Stimulated activated CD8-positive, alpha-beta memory T cell treated with anti-CD3 and anti-CD28 coated beads, Interleukin-4, amount 100 ng/mL, for 48 hours (primary cell): ENCODE results near the gene DEFB114.

Experiments used
- DNase-seq: peaks from one replicate; pipeline ENCODE4 v3.0.0-alpha.2; 2020

DEFB114 gene

GRCh38 chr6:49934770-49935169, 29.2 kb downstream of the DEFB114 start:
- no peak for DNase-seq

GRCh38 chr6:49933526-49933925, 30.4 kb downstream of the DEFB114 start:
- DNase-seq, result no peak

- DNase-seq, result no peak
These were observed 34.6 kb downstream of the DEFB114 start for GRCh38 chr6:49929340-49929739.

GRCh38 chr6:49923826-49924225, 40.1 kb downstream of the DEFB114 start:
- no peak for DNase-seq

GRCh38 chr6:49919935-49920644, 43.9 kb downstream of the DEFB114 start:
- no peak for DNase-seq

- DNase-seq, result no peak
These were observed 44.7 kb downstream of the DEFB114 start for GRCh38 chr6:49919261-49919660.

- no peak for DNase-seq
These were observed 45.2 kb downstream of the DEFB114 start for GRCh38 chr6:49918787-49919186.

GRCh38 chr6:49915035-49915434, 48.9 kb downstream of the DEFB114 start:
- DNase-seq, result no peak

- DNase-seq, result no peak
These were observed 50.2 kb downstream of the DEFB114 start for GRCh38 chr6:49913636-49914375.

- DNase-seq, result no peak
These were observed 51.8 kb downstream of the DEFB114 start for GRCh38 chr6:49912196-49912595.

GRCh38 chr6:49911252-49911651, 52.7 kb downstream of the DEFB114 start:
- DNase-seq, result no peak
